Caco-2 (cell line): ENCODE results near the gene MAP9. TPM values are rescaled to one million over a fixed set of nuclear protein-coding genes. Genes with fewer than 3 reads are reported as not detected.
A peak's percentile ranks its signal among the peaks of the same experiment; 100 is the strongest.

Experiments
- BruUV-seq: library from RNA; stranded (reverse); fragments of 400-500 nt; replicated peaks from 2 replicates; lab custom pipeline; 2021; lab: Mats Ljungman, UMichigan
- CTCF ChIA-PET: fragments of 300-600 bp; sonication (Branson Sonifier 250); formaldehyde crosslinking; loops from one replicate; lab custom pipeline; 2022; ENCODE audit warnings: antibody characterized with exemption; lab: Charles Lee
- POLR2A ChIA-PET: fragments of 300-600 bp; sonication (Branson Sonifier 250); formaldehyde crosslinking; loops from one replicate; lab custom pipeline; 2022; ENCODE audit warnings: antibody characterized with exemption; lab: Charles Lee
- DNase-seq, 2 experiments: peaks; one replicate each; pipeline versions ENCODE4 v3.0.0 to v3.0.0-alpha.2; 2020 to 2022
- H3K27me3 ChIP-seq: replicated peaks from 2 replicates; pipeline ENCODE4 v1.6.0; 2011; ENCODE audit warnings: low read length; ENCODE audit not compliant: control insufficient read depth, insufficient read depth
- H3K36me3 ChIP-seq: 2 replicates; pipeline ENCODE4 v1.5.1; 2011; ENCODE audit warnings: low read length; ENCODE audit not compliant: control insufficient read depth, insufficient read depth
- H3K4me1 ChIP-seq: fragments of 250-450 bp; sonication (Bioruptor Pico); 2 replicates; pipeline ENCODE4 v1.5.1; 2020; ENCODE audit warnings: mild to moderate bottlenecking
- H3K4me3 ChIP-seq: 2 replicates; pipeline ENCODE4 v1.5.1; 2011; ENCODE audit warnings: low read depth, mild to moderate bottlenecking, control low read depth, low read length
- H3K9me3 ChIP-seq: fragments of 250-450 bp; sonication (Bioruptor Pico); 2 replicates; pipeline ENCODE4 v1.5.1; 2020; ENCODE audit warnings: mild to moderate bottlenecking, moderate library complexity
- H3K27ac Mint-ChIP-seq: one replicate; pipeline ENCODE4 v1.8.0; 2022; ENCODE audit warnings: mixed read lengths; ENCODE audit not compliant: unreplicated experiment
- H3K27me3 Mint-ChIP-seq: one replicate; pipeline ENCODE4 v1.8.0; 2022; ENCODE audit warnings: mixed read lengths; ENCODE audit not compliant: insufficient read depth, unreplicated experiment
- H3K36me3 Mint-ChIP-seq: one replicate; pipeline ENCODE4 v1.8.0; 2022; ENCODE audit warnings: mild to moderate bottlenecking, mixed read lengths; ENCODE audit not compliant: insufficient read depth, unreplicated experiment
- H3K4me1 Mint-ChIP-seq: one replicate; pipeline ENCODE4 v1.8.0; 2022; ENCODE audit warnings: low read depth, mixed read lengths; ENCODE audit not compliant: unreplicated experiment
- H3K4me3 Mint-ChIP-seq: one replicate; pipeline ENCODE4 v1.8.0; 2022; ENCODE audit warnings: mild to moderate bottlenecking, moderate library complexity, mixed read lengths; ENCODE audit not compliant: unreplicated experiment
- H3K9me3 Mint-ChIP-seq: one replicate; pipeline ENCODE4 v1.8.0; 2022; ENCODE audit warnings: mixed read lengths; ENCODE audit not compliant: unreplicated experiment
- CTCF ChIP-seq, 2 experiments: fragments of 200-600 bp in 1 of 2; IDR thresholded peaks; 1 replicate in 1 of 2; 2 replicates in 1 of 2; pipeline versions ENCODE4 v1.5.1 to v1.8.0; 2011 to 2022; ENCODE audit warnings: antibody characterized with exemption in 1 of 2, control low read depth in 1 of 2, inconsistent platforms in 1 of 2, low read depth in 1 of 2, low read length in 1 of 2, mild to moderate bottlenecking in 1 of 2, moderate library complexity in 1 of 2; ENCODE audit not compliant: insufficient read depth in 1 of 2, severe bottlenecking in 1 of 2, unreplicated experiment in 1 of 2
- intact Hi-C: fragments of 100-400 bp; cut with micrococcal nuclease; formaldehyde crosslinking; loops from one replicate; pipeline ENCODE4 v1.10.0; 2022; ENCODE audit not compliant: unreplicated experiment
- total RNA-seq: library from RNA; stranded (reverse); gene quantifications from 2 replicates; pipeline ENCODE4 v1.2.3, GENCODE V29; 2022

Gene MAP9
- total RNA-seq, 1 experiment from 2014 or later: not detected

- peaks cover 1% of the 10 kb centered on the region for H3K4me1 ChIP-seq
- Mint-ChIP-seq H3K27ac (no peak overlapping the region), H3K4me1 (peaks cover 2% of the 10 kb centered on the region), H3K4me3 (no peak overlapping the region), H3K36me3 (peaks cover 3% of the 10 kb centered on the region), H3K9me3 (peaks cover 15% of the 10 kb centered on the region), H3K27me3 (no peaks in the 10 kb centered on the region)
- no peak for DNase-seq
- H3K4me3 ChIP-seq: no peak overlapping the region
- no peaks in the 10 kb centered on the region for H3K9me3 ChIP-seq
- no peaks in the 10 kb centered on the region for H3K36me3 ChIP-seq
- no peak for TF ChIP-seq CTCF (IDR thresholded peaks at IDR 0.05; ENCODE audit: insufficient read depth in 1 of 2, low read depth in 1 of 2, low read length in 1 of 2, severe bottlenecking in 1 of 2, unreplicated experiment in 1 of 2)
- ChIA-PET POLR2A (no interaction called here), CTCF (no interaction called here)
- no TSS peak for BruUV-seq
- intact Hi-C loops: no loop called here
- no peaks in the 10 kb centered on the region for H3K27me3 ChIP-seq
Observed at GRCh38 chr4:155304375-155304774, 72.4 kb downstream of the MAP9 start.

GRCh38 chr4:155299103-155299502 lies 77.7 kb downstream of the MAP9 start:
- H3K27me3 ChIP-seq: no peaks in the 10 kb centered on the region
- no peaks in the 10 kb centered on the region for H3K36me3 ChIP-seq
- TF ChIP-seq CTCF (IDR thresholded peaks at IDR 0.05; ENCODE audit: insufficient read depth in 1 of 2, low read depth in 1 of 2, low read length in 1 of 2, severe bottlenecking in 1 of 2, unreplicated experiment in 1 of 2): no peak
- Mint-ChIP-seq H3K36me3 (peaks cover 7% of the 10 kb centered on the region), H3K27ac (peak overlapping the region; percentile 35), H3K4me3 (no peak overlapping the region), H3K9me3 (peaks cover 36% of the 10 kb centered on the region), H3K27me3 (no peaks in the 10 kb centered on the region), H3K4me1 (peaks cover 7% of the 10 kb centered on the region)
- peaks cover 8% of the 10 kb centered on the region for H3K4me1 ChIP-seq
- BruUV-seq: no TSS peak
- peaks cover 12% of the 10 kb centered on the region for H3K9me3 ChIP-seq
- CTCF ChIA-PET: no interaction called here
- POLR2A ChIA-PET: no interaction called here
- DNase-seq: no peak
- no peak overlapping the region for H3K4me3 ChIP-seq
- intact Hi-C loops: no loop called here

Other genes starting within 250 kb of the MAP9 start
- gene NPY2R, start 168.3 kb downstream of the MAP9 start, total RNA-seq: not detected in 2 replicates